ENCODE results near the gene ATP8B3.

ATP8B3 gene

DNA sequence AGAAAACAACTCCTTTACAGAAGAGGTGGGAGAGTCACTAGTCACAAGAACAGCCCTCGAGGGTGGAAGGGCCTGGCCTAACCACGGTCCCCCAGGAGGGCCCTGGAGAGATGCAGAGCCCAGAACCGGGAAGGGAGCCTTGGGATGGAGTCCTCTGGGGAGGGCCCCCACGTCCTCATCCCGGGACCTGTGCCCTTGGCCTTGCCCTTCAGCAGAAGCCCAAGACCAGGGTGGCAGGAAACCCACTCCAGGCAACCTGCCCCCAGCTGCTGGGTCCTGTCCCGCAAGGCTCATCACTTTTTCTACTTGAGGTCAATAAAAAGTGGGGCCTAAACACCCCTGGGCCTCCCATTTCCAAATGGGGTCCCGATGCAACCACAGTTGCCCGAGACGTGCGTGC, 2.3 kb upstream of the ATP8B3 start:
- no peak overlapping the region for H3K4me3 ChIP-seq (ENCODE audit: insufficient read depth, low read length, poor library complexity, severe bottlenecking)

DNA sequence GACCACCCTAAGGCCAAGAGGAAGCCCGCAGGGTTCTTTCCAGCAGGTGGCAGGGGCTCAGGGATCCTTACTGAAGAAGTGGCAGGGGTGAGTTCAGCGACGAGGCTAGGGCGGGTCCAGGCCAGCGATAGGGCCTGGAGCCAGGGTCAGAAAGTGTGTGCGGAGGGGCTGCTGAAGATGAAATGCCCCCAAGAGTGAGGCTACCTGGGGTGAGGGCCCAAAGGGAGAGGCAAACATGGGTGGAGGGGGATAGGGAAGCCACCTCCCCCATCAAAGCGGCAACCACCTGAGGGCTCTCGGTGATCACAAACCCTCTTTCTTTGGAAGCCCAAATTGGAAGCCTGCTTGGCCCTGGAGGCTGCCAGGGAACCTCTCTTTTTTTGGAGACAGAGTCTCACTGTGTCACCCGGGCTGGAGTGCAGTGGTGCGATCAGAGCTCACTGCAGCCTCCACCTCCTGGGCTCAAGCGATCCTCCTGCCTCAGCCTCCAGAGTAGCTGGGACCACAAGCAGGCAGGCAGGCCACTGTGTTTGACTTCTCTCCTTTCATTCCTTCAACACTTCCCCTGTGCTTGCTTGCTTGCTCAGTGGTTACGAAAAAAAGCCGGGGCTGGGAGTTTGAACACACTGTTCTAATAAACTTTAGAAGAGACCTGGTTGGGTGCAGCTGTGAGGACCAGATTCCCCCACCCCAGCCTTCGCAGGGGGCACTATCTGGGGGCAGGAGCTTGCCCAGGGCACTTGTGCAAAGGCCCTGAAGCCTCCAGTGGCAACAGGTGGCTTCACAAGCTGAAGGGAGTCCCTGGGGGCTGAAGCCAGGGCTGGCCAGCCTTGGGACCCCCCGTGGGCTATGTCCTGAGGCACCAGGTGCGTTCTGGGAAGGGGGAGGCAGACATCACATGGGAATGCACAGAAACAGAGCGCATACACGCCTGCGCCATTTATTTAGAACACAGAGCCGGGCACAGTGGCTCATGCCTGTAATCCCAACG, 1.4 kb upstream of the ATP8B3 start:
- H3K79me2 ChIP-seq (ENCODE audit: insufficient read depth, low read length): no peaks in the 10 kb centered on the region
- H3K9ac ChIP-seq (ENCODE audit: low read length): peak overlapping the region; percentile 52
- H3K27me3 ChIP-seq (ENCODE audit: low read length): no peaks in the 10 kb centered on the region
- no peaks in the 10 kb centered on the region for H3K9me2 ChIP-seq (replicated peaks; ENCODE audit: insufficient read depth, low read length)
- H3K4me2 ChIP-seq (ENCODE audit: low read depth, low read length, poor library complexity, severe bottlenecking): peak overlapping the region; percentile 67
- no peak for TF ChIP-seq EZH2phosphoT487 (conservative IDR thresholded peaks at IDR 0.05; ENCODE audit: low read length)
- TF ChIP-seq, protein P1, sequence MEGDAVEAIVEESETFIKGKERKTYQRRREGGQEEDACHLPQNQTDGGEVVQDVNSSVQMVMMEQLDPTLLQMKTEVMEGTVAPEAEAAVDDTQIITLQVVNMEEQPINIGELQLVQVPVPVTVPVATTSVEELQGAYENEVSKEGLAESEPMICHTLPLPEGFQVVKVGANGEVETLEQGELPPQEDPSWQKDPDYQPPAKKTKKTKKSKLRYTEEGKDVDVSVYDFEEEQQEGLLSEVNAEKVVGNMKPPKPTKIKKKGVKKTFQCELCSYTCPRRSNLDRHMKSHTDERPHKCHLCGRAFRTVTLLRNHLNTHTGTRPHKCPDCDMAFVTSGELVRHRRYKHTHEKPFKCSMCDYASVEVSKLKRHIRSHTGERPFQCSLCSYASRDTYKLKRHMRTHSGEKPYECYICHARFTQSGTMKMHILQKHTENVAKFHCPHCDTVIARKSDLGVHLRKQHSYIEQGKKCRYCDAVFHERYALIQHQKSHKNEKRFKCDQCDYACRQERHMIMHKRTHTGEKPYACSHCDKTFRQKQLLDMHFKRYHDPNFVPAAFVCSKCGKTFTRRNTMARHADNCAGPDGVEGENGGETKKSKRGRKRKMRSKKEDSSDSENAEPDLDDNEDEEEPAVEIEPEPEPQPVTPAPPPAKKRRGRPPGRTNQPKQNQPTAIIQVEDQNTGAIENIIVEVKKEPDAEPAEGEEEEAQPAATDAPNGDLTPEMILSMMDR (IDR thresholded peaks at IDR 0.05; ENCODE audit: insufficient read depth, low read length, poor library complexity, severe bottlenecking): no peak
- H3K9me3 ChIP-seq (ENCODE audit: insufficient read depth, low read length): no peaks in the 10 kb centered on the region
- H3F3A ChIP-seq (ENCODE audit: insufficient read depth): 0 out of 2 replicates have a peak, but pooled peaks cover 5% of the 10 kb centered on the region
- H4K20me1 ChIP-seq (ENCODE audit: low read depth, low read length): no peaks in the 10 kb centered on the region
- H3K4me3 ChIP-seq (ENCODE audit: insufficient read depth, low read length, poor library complexity, severe bottlenecking): peak overlapping the region; percentile 54
- H3K27ac ChIP-seq (ENCODE audit: low read depth, low read length): no peak overlapping the region
- no peak overlapping the region for H2AFZ ChIP-seq (ENCODE audit: low read depth, low read length, severe bottlenecking)
- H3K36me3 ChIP-seq (ENCODE audit: low read length): no peaks in the 10 kb centered on the region

More for the DNA sequence above, 2.3 kb upstream of the ATP8B3 start:
- Histone ChIP-seq H4K20me1 (ENCODE audit: low read depth, low read length) (no peaks in the 10 kb centered on the region), H3K79me2 (ENCODE audit: insufficient read depth, low read length) (no peaks in the 10 kb centered on the region), H3K4me2 (ENCODE audit: low read depth, low read length, poor library complexity, severe bottlenecking) (no peak overlapping the region), H2AFZ (ENCODE audit: low read depth, low read length, severe bottlenecking) (no peak overlapping the region), H3F3A (ENCODE audit: insufficient read depth) (0 out of 2 replicates have a peak, but pooled peaks cover 5% of the 10 kb centered on the region), H3K9ac (ENCODE audit: low read length) (no peak overlapping the region), H3K27me3 (ENCODE audit: low read length) (no peaks in the 10 kb centered on the region), H3K9me3 (ENCODE audit: insufficient read depth, low read length) (no peaks in the 10 kb centered on the region), H3K27ac (ENCODE audit: low read depth, low read length) (no peak overlapping the region), H3K9me2 (replicated peaks; ENCODE audit: insufficient read depth, low read length) (no peaks in the 10 kb centered on the region), H3K36me3 (ENCODE audit: low read length) (no peaks in the 10 kb centered on the region)
- no peak for TF ChIP-seq EZH2phosphoT487 (conservative IDR thresholded peaks at IDR 0.05; ENCODE audit: low read length)
- TF ChIP-seq, protein P1 (IDR thresholded peaks at IDR 0.05; ENCODE audit: insufficient read depth, low read length, poor library complexity, severe bottlenecking): no peak

DNA sequence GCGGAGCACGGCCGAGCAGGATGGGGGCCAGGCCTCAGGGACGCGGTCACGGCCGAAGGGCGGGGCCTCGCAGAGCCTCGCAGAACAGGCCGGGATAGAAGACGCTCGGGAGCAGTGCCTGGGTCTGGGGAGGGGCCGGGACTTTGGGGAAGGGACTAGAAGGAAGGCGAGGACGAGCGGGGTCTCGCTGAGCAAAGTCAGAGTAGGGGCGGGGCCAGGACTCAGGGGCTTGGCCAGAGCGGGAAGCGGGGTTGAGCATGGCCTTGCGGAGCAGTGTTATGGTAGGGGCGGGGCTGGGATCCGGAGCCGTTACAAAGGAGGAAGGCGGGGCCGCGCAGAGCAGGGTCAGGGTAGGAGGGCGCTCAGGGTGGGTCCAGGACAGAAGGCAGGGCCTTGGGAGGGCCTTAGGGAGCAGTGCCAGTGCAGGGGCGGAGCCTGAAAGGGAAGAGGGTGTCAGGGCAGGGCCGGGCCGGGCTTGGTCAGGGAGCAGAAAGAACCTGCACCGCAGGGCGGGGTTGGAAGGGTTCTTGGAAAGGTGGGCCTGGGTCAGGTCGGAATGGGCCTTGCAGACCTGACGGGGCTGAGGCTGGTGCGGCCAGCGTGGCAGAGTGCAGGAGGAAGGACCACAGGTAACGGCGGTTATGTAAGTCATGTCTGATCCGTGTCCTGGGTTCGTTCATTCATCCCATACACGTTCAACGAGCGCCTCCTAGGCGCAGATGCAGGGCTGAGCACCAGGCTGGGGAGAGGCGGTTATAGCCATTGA, 533 bp upstream of the ATP8B3 start:
- no peaks in the 10 kb centered on the region for H3K36me3 ChIP-seq (ENCODE audit: low read length)
- no peaks in the 10 kb centered on the region for H3K79me2 ChIP-seq (ENCODE audit: insufficient read depth, low read length)
- TF ChIP-seq EZH2phosphoT487 (conservative IDR thresholded peaks at IDR 0.05; ENCODE audit: low read length): no peak
- TF ChIP-seq, protein P1 (IDR thresholded peaks at IDR 0.05; ENCODE audit: insufficient read depth, low read length, poor library complexity, severe bottlenecking): peak; percentile 86
- H3K4me3 ChIP-seq (ENCODE audit: insufficient read depth, low read length, poor library complexity, severe bottlenecking): peak overlapping the region; percentile 54
- H3K27me3 ChIP-seq (ENCODE audit: low read length): no peaks in the 10 kb centered on the region
- H4K20me1 ChIP-seq (ENCODE audit: low read depth, low read length): no peaks in the 10 kb centered on the region
- H3F3A ChIP-seq (ENCODE audit: insufficient read depth): 0 out of 2 replicates have a peak, but pooled peaks cover 5% of the 10 kb centered on the region
- peak overlapping the region; percentile 60 for H3K27ac ChIP-seq (ENCODE audit: low read depth, low read length)
- H3K9me2 ChIP-seq (replicated peaks; ENCODE audit: insufficient read depth, low read length): no peaks in the 10 kb centered on the region
- peak overlapping the region; percentile 67 for H3K4me2 ChIP-seq (ENCODE audit: low read depth, low read length, poor library complexity, severe bottlenecking)
- H3K9me3 ChIP-seq (ENCODE audit: insufficient read depth, low read length): no peaks in the 10 kb centered on the region
- peak overlapping the region; percentile 67 for H2AFZ ChIP-seq (ENCODE audit: low read depth, low read length, severe bottlenecking)
- peak overlapping the region; percentile 52 for H3K9ac ChIP-seq (ENCODE audit: low read length)

All from SU-DHL-6 (cell line).